MCF 10A (cell line): ENCODE data around the gene ADAM23. TPM values are rescaled to one million over a fixed set of nuclear protein-coding genes. Genes with fewer than 3 reads are reported as not detected.

Source experiments
- BruUV-seq: library from RNA; stranded (reverse); fragments of 400-500 nt; replicated peaks from 2 replicates; lab custom pipeline; 2021; lab: Mats Ljungman, UMichigan
- CTCF ChIA-PET: fragments of 300-600 bp; sonication (Branson Sonifier 250); formaldehyde crosslinking; extraction: SDS; loops from one replicate; lab custom pipeline; 2021; ENCODE audit warnings: antibody characterized with exemption, inconsistent platforms; lab: Yijun Ruan, JAX
- POLR2A ChIA-PET: fragments of 300-600, 350-650 bp; sonication (Branson Sonifier 250); formaldehyde crosslinking; extraction: SDS; loops from one replicate; lab custom pipeline; 2020; ENCODE audit warnings: antibody characterized with exemption, inconsistent platforms; lab: Yijun Ruan, JAX
- DNase-seq: peaks from one replicate; pipeline ENCODE4 v3.0.0-alpha.2; 2018; ENCODE audit not compliant: unreplicated experiment
- H3K27ac Mint-ChIP-seq: one replicate; pipeline ENCODE4 v1.8.0; 2022; ENCODE audit warnings: mild to moderate bottlenecking, low read depth, mixed read lengths; ENCODE audit not compliant: unreplicated experiment
- H3K27me3 Mint-ChIP-seq: one replicate; pipeline ENCODE4 v1.8.0; 2022; ENCODE audit warnings: mixed read lengths; ENCODE audit not compliant: insufficient read depth, unreplicated experiment
- H3K36me3 Mint-ChIP-seq: one replicate; pipeline ENCODE4 v1.8.0; 2022; ENCODE audit warnings: mild to moderate bottlenecking, moderate library complexity, mixed read lengths; ENCODE audit not compliant: insufficient read depth, unreplicated experiment
- H3K4me1 Mint-ChIP-seq: one replicate; pipeline ENCODE4 v1.8.0; 2022; ENCODE audit warnings: mixed read lengths; ENCODE audit not compliant: insufficient read depth, unreplicated experiment
- H3K4me3 Mint-ChIP-seq: one replicate; pipeline ENCODE4 v1.8.0; 2022; ENCODE audit warnings: mild to moderate bottlenecking, moderate library complexity, mixed read lengths; ENCODE audit not compliant: unreplicated experiment
- H3K9me3 Mint-ChIP-seq: one replicate; pipeline ENCODE4 v1.8.0; 2022; ENCODE audit warnings: mixed read lengths; ENCODE audit not compliant: unreplicated experiment
- CTCF ChIP-seq: fragments of 200-600 bp; IDR thresholded peaks from one replicate; pipeline ENCODE4 v1.8.0; 2022; ENCODE audit warnings: antibody characterized with exemption, mild to moderate bottlenecking; ENCODE audit not compliant: unreplicated experiment
- intact Hi-C: fragments of 100-400 bp; cut with micrococcal nuclease; formaldehyde crosslinking; loops from 2 replicates; pipeline ENCODE4 v1.14.1; 2022
- total RNA-seq: library from RNA; stranded (reverse); gene quantifications from 2 replicates; pipeline ENCODE4 v1.2.3, GENCODE V29; 2022

Gene ADAM23
- total RNA-seq, 1 experiment from 2014 or later = 0.12 TPM

- Mint-ChIP-seq H3K9me3 (peaks cover 7% of the 10 kb centered on the region), H3K4me3 (no peak overlapping the region), H3K4me1 (peaks cover 5% of the 10 kb centered on the region), H3K36me3 (no peaks in the 10 kb centered on the region), H3K27me3 (no peaks in the 10 kb centered on the region), H3K27ac (no peak overlapping the region)
- ChIA-PET CTCF (interaction anchor here (1.0 kb wide), 2 partner anchors 76 to 78 kb away, joined by 3 read pairs; no protein-coding TSS in a partner anchor), POLR2A (interaction anchor here (0.6 to 1.4 kb wide), 3 partner anchors 10 to 708 kb away, joined by 3 read pairs; no protein-coding TSS in a partner anchor)
- DNase-seq = no peak
- intact Hi-C loops = no loop called here
- no TSS peak for BruUV-seq
- no peak for TF ChIP-seq CTCF
Measured at GRCh38 chr2:206481056-206481455, 37.7 kb downstream of the ADAM23 start.

GRCh38 chr2:206482123-206482522 is 38.8 kb downstream of the ADAM23 start:
- no TSS peak for BruUV-seq
- H3K27me3 Mint-ChIP-seq = no peaks in the 10 kb centered on the region
- ChIA-PET POLR2A (interaction anchor here (0.6 to 1.4 kb wide), 8 partner anchors 11 to 856 kb away, joined by 3 to 8 read pairs (median 4); no protein-coding TSS in a partner anchor), CTCF (interaction anchor here (1.0 to 1.1 kb wide), 2 partner anchors 42 to 75 kb away, joined by 3 to 6 read pairs; no protein-coding TSS in a partner anchor)
- no peak overlapping the region for H3K4me3 Mint-ChIP-seq
- H3K9me3 Mint-ChIP-seq = peaks cover 7% of the 10 kb centered on the region
- no peaks in the 10 kb centered on the region for H3K36me3 Mint-ChIP-seq
- no peak overlapping the region for H3K27ac Mint-ChIP-seq
- intact Hi-C loops = no loop called here
- DNase-seq = peak; percentile 40
- peaks cover 5% of the 10 kb centered on the region for H3K4me1 Mint-ChIP-seq
- TF ChIP-seq CTCF = no peak

- Mint-ChIP-seq H3K9me3 (peaks cover 7% of the 10 kb centered on the region), H3K27ac (no peak overlapping the region), H3K4me1 (peaks cover 5% of the 10 kb centered on the region), H3K27me3 (no peaks in the 10 kb centered on the region), H3K36me3 (no peaks in the 10 kb centered on the region), H3K4me3 (no peak overlapping the region)
- intact Hi-C loops = no loop called here
- POLR2A ChIA-PET = interaction anchor here (0.6 to 1.2 kb wide), 6 partner anchors 17 to 282 kb away, joined by 3 to 8 read pairs (median 4); no protein-coding TSS in a partner anchor
- TF ChIP-seq CTCF = no peak
- BruUV-seq = no TSS peak
- CTCF ChIA-PET = interaction anchor here (0.6 kb wide), 2 partner anchors 59 to 797 kb away, joined by 3 to 5 read pairs; no protein-coding TSS in a partner anchor
- DNase-seq = no peak
Measured at GRCh38 chr2:206482633-206483032, 39.3 kb downstream of the ADAM23 start.

- H3K36me3 Mint-ChIP-seq = no peaks in the 10 kb centered on the region
- H3K9me3 Mint-ChIP-seq = peaks cover 7% of the 10 kb centered on the region
- POLR2A ChIA-PET = no interaction called here
- H3K27ac Mint-ChIP-seq = no peak overlapping the region
- intact Hi-C loops = no loop called here
- H3K4me1 Mint-ChIP-seq = no peaks in the 10 kb centered on the region
- BruUV-seq = no TSS peak
- TF ChIP-seq CTCF = no peak
- no peaks in the 10 kb centered on the region for H3K27me3 Mint-ChIP-seq
- CTCF ChIA-PET = interaction anchor here (0.6 to 0.7 kb wide), 2 partner anchors 35 to 154 kb away, joined by 3 read pairs; no protein-coding TSS in a partner anchor
- DNase-seq = no peak
- no peak overlapping the region for H3K4me3 Mint-ChIP-seq
Measured at GRCh38 chr2:206488053-206488452, 44.7 kb downstream of the ADAM23 start.
